ENCODE measurements around the gene IFIT1B.
"Not testable (repeated sequence)": the region's sequence is repeated elsewhere in the genome, so short reads cannot be mapped to it uniquely, and the experiment has no call there.

IFIT1B gene

DNA sequence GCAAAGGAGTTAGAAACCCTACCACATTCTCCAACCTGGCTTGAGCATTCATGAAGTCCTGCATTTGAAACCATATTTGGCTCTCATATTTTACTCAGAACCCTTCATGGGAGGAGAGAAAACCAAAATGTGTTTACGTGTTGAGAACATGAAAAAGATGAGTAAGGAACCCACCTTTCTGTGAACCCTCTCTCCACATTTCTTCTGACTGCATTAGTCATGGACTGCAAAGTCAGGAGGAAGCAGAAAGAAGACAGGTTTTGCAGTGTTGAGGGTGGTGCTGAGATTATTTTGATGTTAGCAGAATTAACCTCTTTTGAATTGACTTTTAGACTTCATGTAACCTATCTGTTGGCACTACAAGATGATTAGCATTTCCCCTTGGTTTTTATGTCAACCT, 4.9 kb downstream of the IFIT1B start:
- DNase-seq (ENCODE audit: low spot score) = no peak

- DNase-seq (ENCODE audit: low spot score) = no peak
Observed at GRCh38 chr10:89384474-89385340, 6.9 kb downstream of the IFIT1B start.

DNA sequence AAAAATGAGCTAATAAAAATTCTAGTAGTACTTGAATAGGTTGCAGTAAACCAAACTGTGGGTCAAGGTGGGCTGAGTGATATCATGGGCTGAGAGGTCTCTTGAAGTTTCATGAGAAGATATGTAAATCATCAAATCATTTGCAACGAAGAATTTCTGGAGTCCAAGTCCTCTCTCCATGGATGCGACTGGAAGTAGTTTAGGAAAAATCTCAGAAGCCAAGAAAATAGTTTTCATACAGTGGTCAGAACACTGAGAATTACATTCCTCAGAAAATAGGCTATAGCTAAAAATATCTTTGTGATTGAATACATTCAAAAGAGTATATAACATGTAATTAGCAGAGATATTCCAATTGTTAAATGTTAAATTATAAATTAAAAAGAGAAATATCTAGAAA, 10.9 kb downstream of the IFIT1B start:
- DNase-seq (ENCODE audit: low spot score) = no peak

GRCh38 chr10:89389254-89389653, 11.4 kb downstream of the IFIT1B start:
- DNase-seq (ENCODE audit: low spot score) = no peak

- DNase-seq (ENCODE audit: low spot score) = no peak
Observed at GRCh38 chr10:89390476-89391225, 12.8 kb downstream of the IFIT1B start.

GRCh38 chr10:89391226-89391576, 13.3 kb downstream of the IFIT1B start:
- not testable (repeated sequence) for DNase-seq (ENCODE audit: low spot score)

DNA sequence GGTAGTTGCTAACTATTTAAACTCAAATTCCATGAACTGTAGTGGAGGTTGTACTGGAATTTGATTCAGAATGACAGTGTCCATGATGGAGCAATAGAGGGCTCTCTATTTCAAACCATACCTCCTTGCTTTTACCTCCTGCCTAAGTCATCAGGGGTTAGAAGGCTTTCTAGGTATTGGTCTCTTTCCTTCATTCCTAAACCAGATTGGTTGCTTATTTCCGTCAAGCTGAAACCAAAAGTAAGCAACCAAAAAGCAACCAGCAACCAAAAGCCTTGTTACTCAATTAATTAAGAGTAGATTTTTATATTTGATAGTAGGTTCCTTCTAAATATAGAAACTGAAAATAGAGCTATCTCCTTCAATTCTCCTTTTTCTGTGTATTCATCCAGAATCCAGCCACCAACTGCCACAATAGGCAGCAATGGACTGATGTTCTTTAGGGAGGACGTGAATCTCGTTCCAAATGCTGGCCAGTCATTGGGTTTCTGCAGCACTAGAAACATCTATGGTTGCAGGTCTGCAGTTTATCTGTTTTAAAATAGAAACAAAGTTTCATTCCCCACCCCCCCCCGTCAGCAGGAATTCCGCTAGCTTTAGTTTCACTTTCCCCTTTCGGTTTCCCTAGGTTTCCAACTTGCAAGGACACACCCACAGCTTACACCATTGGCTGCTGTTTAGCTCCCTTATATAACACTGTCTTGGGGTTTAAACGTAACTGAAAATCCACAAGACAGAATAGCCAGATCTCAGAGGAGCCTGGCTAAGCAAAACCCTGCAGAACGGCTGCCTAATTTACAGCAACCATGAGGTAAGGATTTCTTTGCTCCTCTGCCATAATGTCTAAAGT, 14.3 kb downstream of the IFIT1B start, which contains the start of gene IFIT1:
Gene IFIT1 (plus strand): TSS at position 717 of the 850 bp plus-strand sequence. CDS start 90 bp downstream, at position 807.
- peak; percentile 74 for DNase-seq (ENCODE audit: low spot score)

GRCh38 chr10:89392974-89393373, 15.1 kb downstream of the IFIT1B start:
- DNase-seq (ENCODE audit: low spot score) = no peak

DNA sequence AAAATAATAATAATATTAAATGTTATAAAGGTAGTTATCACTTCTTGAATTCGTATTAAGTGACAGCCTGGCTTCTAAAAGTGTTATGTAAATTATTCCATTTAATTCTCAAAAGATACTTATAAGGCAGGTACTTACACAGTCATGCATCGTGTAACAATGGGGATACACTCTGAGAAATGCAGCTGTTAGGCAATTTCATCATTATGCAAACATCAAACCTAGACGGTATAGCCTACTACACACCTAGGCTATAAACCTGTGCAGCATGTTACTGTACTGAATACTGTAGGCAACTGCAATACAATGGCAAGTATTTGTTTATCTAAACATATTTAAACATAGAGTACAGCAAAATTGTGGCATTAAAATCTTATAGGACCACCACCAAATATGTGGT, 16.0 kb downstream of the IFIT1B start:
- DNase-seq (ENCODE audit: low spot score) = no peak

DNA sequence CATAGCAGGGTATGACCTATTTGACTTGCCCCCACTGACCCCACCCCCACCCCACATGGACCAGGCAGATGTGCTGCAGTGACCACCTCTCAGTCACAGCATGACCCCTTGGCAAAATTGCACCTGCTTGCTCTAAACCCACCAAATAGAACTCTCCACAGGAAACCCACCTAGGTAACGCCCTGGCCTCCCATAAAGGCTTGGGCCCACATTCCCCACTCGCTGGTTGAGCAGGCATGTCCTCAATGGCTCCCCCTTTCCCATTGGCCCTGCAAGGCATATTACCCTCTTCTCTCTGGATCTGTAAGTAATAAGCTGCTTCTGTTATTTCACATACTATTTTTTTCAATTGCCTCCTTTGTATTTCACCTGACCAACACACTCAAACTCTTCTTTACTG, 17.3 kb downstream of the IFIT1B start:
- DNase-seq (ENCODE audit: low spot score) = no peak

DNA sequence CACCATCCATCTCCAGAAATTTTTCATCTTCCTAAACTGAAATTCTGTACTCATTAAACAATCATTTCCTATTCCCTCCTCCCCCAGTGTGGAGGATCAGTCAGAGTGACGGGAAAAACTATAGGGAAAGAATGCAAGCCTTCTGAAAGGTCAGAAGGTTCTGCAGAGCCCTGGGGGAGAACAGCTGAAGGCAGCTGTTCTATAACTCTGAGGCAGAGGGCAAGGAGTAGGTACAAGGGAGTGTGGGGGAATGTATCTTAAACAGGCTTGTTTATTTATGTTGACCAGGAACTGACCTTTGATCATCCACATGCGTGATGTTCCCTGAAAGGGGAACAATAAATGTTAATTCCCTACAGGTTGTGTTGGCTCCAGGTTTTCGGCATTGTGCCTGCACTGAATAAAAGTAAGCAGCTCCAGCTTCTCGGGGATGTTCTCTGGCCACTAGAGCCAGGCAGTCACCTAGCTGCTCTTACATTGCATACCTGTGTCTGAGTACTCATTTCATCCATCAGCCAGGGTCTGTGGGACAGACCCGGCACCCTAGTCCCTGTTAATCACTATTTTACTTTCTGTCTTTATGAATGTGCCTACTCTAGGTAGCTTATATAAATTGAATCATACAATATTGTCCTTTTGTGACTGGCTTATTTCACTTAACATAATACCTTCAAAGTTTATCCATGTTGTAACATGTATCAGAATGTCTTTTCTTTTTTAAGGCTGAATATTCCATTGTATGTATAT, 20.3 kb downstream of the IFIT1B start:
- DNase-seq (ENCODE audit: low spot score) = no peak

- no peak for DNase-seq (ENCODE audit: low spot score)
Observed at GRCh38 chr10:89399956-89400355, 22.1 kb downstream of the IFIT1B start.

GRCh38 chr10:89403043-89403442, 25.2 kb downstream of the IFIT1B start:
- no peak for DNase-seq (ENCODE audit: low spot score)

DNA sequence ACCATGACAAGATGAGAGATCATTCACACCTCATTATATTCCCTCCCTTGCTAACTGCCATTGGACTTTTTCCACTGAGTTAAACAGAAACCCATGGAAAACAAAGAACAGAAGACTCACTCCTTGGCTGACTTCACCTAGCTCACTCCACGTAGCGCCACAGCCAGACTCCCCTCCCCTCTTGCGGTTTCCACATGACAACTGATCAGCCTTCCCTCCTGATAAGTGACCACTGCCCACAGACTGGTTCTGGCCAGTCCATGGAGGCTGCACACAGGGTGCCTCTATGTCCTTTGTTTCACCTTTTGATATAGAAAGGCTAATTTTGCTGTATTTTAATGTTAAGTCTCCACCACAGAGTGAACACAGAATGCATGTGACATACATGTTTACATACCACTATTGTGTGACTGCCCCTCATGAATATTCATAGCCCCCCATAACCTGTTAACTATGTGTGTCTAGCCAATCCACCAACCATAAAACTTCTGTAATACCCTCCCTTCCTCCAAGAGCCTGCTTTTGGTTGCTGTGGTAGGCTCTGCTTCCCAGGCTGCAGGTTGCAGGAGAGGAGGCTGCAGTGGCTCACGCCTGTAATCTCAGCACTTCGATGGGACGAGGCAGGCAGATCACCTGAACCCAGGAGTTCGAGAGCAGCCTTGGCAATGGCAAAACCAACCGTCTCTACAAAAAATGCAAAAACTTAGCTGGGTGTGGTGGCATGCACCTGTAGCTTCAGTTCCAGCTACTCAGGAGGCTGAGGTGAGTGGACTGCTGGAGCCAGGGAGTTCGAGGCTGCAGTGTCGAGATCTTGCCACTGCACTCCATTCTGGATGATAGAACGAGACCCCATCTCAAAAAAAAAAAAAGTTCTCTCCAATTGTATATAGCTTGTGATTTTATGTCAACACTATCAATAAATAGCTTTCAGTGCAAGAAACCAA, 26.5 kb downstream of the IFIT1B start:
- no peak for DNase-seq (ENCODE audit: low spot score)

GRCh38 chr10:89406178-89406577, 28.3 kb downstream of the IFIT1B start:
- not testable (repeated sequence) for DNase-seq (ENCODE audit: low spot score)

DNA sequence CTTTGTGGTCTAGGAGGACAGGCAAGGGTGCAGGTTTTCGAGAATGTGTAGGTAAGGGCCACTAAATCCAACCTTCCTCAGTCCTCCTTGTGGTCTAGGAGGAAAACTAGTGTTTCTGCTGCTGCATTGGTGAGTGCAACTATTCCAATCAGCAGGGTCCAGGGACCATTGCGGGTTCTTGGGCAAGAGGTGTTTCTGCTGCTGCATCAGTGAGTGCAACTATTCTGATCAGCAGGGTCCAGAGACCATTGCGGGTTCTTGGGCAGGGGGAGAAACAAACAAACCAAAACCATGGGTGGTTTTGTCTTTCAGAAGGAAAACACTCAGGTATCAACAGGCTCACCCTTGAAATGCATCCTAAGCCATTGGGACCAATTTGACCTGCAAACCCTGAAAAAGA, 29.9 kb downstream of the IFIT1B start:
- not testable (repeated sequence) for DNase-seq (ENCODE audit: low spot score)

GRCh38 chr10:89409282-89409681, 31.4 kb downstream of the IFIT1B start:
- DNase-seq (ENCODE audit: low spot score) = not testable (repeated sequence)

GRCh38 chr10:89410551-89410950, 32.7 kb downstream of the IFIT1B start:
- DNase-seq (ENCODE audit: low spot score) = not testable (repeated sequence)

- not testable (repeated sequence) for DNase-seq (ENCODE audit: low spot score)
Observed at GRCh38 chr10:89411135-89411534, 33.3 kb downstream of the IFIT1B start.

GRCh38 chr10:89412276-89412675, 34.4 kb downstream of the IFIT1B start:
- not testable (repeated sequence) for DNase-seq (ENCODE audit: low spot score)
